ENCODE measurements around the gene PCDHB7. TPM values are rescaled to one million over a fixed set of nuclear protein-coding genes. Genes with fewer than 3 reads are reported as not detected.
"Not testable (repeated sequence)": the region's sequence is repeated elsewhere in the genome, so short reads cannot be mapped to it uniquely, and the experiment has no call there.

Gene PCDHB7
- total RNA-seq, 1 donor from 2014 or later: 9.8 TPM

DNA sequence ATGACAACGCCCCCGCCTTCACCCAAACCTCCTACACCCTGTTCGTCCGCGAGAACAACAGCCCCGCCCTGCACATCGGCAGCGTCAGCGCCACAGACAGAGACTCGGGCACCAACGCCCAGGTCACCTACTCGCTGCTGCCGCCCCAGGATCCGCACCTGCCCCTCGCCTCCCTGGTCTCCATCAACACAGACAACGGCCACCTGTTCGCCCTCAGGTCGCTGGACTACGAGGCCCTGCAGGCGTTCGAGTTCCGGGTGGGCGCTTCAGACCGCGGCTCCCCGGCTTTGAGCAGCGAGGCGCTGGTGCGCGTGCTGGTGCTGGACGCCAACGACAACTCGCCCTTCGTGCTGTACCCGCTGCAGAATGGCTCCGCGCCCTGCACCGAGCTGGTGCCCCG lies 6.9 kb downstream of the PCDHB7 start:
- FAIRE-seq; DNase-seq (ENCODE audit: low spot score in 2 of 2): not testable (repeated sequence)

DNA sequence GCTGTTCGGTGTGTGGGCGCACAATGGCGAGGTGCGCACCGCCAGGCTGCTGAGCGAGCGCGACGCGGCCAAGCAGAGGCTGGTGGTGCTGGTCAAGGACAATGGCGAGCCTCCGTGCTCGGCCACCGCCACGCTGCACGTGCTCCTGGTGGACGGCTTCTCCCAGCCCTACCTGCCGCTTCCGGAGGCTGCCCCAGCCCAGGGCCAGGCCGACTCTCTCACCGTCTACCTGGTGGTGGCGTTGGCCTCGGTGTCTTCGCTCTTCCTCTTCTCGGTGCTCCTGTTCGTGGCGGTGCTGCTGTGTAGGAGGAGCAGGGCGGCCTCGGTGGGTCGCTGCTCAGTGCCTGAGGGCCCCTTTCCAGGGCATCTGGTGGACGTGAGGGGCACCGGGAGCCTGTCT lies 7.4 kb downstream of the PCDHB7 start:
- not testable (repeated sequence) for FAIRE-seq; DNase-seq (ENCODE audit: low spot score in 2 of 2)

DNA sequence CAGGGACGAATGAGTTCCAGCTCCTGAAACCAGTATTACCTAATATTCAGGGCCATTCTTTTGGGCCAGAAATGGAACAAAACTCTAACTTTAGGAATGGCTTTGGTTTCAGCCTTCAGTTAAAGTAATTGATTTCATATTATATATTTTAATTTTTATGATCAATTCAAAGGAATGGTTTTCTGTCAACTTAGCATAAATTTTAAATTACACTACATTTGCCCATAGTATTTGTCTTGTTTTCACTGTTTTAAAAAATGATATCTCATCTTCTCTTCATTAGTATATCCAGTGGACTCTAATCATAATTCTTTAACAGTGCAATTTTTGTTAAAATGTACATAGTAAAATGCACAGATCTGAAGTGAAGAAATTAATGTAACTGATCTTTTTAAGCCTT lies 7.9 kb downstream of the PCDHB7 start:
- FAIRE-seq (no peak), DNase-seq (ENCODE audit: low spot score in 2 of 2) (no peak)

DNA sequence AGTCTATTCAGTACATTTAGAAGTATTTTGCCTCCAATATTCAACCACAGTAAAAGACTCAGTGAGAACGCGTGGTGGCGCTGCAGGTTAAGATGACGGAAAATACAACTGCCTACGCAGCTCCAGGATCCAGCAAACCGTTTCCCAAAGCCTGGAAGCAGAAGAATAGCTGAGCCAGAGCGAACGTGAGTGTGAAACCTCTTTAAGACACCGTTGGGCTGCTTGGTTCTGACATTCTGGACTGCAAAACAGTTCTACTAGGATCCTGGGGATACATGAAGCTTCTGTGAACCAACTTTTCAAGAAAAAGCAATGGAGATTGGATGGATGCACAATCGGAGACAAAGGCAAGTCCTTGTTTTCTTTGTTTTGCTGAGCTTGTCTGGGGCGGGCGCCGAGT lies 9.8 kb downstream of the PCDHB7 start, which contains the start of gene PCDHB16:
PCDHB16 (plus strand) TSS at position 140 of the 400 bp plus-strand sequence; CDS start at position 313, 173 bp downstream.
- no peak for DNase-seq (ENCODE audit: low spot score in 2 of 2)
- FAIRE-seq: no peak

DNA sequence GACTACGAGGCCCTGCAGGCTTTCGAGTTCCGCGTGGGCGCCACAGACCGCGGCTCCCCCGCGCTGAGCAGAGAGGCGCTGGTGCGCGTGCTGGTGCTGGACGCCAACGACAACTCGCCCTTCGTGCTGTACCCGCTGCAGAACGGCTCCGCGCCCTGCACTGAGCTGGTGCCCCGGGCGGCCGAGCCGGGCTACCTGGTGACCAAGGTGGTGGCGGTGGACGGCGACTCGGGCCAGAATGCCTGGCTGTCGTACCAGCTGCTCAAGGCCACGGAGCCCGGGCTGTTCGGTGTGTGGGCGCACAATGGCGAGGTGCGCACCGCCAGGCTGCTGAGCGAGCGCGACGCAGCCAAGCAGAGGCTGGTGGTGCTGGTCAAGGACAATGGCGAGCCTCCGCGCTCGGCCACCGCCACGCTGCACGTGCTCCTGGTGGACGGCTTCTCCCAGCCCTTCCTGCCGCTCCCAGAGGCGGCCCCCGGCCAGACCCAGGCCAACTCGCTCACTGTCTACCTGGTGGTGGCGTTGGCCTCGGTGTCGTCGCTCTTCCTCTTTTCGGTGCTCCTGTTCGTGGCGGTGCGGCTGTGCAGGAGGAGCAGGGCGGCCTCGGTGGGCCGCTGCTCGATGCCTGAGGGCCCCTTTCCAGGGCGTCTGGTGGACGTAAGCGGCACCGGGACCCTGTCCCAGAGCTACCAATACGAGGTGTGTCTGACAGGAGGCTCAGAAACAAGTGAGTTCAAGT lies 11.8 kb downstream of the PCDHB7 start:
- not testable (repeated sequence) for FAIRE-seq; DNase-seq (ENCODE audit: low spot score in 2 of 2)

DNA sequence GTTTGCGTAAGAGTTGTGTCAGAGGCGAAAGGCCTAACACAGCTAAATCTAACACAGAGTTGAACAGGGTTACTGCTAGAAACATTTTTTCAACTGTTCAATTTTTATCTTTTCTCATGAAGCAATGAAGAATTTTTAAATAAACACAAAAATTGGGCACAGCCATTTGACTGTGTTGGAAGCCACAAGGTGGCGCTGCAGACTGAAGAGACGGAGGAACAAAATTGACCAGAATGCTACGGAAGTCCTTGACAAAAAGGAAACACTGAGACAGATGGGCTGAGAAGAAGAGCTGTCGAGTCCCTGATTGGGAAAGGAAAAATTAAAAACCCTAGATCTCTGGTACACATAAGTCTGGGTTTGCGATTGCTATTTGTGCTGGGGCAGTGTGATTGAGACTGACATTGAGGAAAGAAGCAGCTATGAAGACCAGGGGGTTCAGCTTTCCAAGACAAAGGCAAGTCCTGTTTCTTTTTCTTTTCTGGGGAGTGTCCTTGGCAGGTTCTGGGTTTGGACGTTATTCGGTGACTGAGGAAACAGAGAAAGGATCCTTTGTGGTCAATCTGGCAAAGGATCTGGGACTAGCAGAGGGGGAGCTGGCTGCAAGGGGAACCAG lies 14.6 kb downstream of the PCDHB7 start, which contains the start of gene PCDHB9:
PCDHB9 (plus strand) TSS at position 265 of the 616 bp plus-strand sequence; CDS start at position 423, 158 bp downstream.
- FAIRE-seq (no peak), DNase-seq (ENCODE audit: low spot score in 2 of 2) (no peak)

DNA sequence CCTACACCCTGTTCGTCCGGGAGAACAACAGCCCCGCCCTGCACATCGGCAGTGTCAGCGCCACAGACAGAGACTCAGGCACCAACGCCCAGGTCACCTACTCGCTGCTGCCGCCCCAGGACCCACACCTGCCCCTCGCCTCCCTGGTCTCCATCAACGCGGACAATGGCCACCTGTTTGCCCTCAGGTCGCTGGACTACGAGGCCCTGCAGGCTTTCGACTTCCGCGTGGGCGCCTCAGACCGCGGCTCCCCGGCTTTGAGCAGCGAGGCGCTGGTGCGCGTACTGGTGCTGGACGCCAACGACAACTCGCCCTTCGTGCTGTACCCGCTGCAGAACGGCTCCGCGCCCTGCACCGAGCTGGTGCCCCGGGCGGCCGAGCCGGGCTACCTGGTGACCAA lies 16.2 kb downstream of the PCDHB7 start:
- FAIRE-seq; DNase-seq (ENCODE audit: low spot score in 2 of 2): not testable (repeated sequence)

DNA sequence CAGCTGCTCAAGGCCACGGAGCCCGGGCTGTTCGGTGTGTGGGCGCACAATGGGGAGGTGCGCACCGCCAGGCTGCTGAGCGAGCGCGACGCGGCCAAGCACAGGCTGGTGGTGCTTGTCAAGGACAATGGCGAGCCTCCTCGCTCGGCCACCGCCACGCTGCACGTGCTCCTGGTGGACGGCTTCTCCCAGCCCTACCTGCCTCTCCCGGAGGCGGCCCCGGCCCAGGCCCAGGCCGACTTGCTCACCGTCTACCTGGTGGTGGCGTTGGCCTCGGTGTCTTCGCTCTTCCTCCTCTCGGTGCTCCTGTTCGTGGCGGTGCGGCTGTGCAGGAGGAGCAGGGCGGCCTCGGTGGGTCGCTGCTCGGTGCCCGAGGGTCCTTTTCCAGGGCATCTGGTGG lies 16.7 kb downstream of the PCDHB7 start:
- FAIRE-seq; DNase-seq (ENCODE audit: low spot score in 2 of 2): not testable (repeated sequence)

DNA sequence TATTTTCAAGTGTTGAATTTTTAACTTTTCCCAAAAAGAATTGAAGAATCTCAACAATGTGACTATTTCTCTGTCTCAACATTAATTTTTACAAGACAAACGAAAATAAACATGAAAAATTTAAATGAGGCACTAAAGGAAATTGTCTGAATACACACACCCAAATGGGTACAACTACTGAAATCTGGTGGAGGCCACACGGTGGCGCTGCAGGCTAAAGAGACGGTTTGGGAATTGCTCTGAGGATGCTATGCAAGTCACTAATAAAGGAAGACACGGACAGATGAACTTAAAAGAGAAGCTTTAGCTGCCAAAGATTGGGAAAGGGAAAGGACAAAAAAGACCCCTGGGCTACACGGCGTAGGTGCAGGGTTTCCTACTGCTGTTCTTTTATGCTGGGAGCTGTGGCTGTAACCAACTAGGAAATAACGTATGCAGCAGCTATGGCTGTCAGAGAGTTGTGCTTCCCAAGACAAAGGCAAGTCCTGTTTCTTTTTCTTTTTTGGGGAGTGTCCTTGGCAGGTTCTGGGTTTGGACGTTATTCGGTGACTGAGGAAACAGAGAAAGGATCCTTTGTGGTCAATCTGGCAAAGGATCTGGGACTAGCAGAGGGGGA lies 19.8 kb downstream of the PCDHB7 start, which contains the start of gene PCDHB10:
PCDHB10 (plus strand) TSS at position 244 of the 616 bp plus-strand sequence; CDS start at position 444, 200 bp downstream.
- no peak for FAIRE-seq
- DNase-seq (ENCODE audit: low spot score in 2 of 2): no peak

DNA sequence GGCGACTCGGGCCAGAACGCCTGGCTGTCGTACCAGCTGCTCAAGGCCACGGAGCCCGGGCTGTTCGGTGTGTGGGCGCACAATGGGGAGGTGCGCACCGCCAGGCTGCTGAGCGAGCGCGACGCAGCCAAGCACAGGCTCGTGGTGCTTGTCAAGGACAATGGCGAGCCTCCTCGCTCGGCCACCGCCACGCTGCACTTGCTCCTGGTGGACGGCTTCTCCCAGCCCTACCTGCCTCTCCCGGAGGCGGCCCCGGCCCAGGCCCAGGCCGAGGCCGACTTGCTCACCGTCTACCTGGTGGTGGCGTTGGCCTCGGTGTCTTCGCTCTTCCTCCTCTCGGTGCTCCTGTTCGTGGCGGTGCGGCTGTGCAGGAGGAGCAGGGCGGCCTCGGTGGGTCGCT lies 21.9 kb downstream of the PCDHB7 start:
- FAIRE-seq; DNase-seq (ENCODE audit: low spot score in 2 of 2): not testable (repeated sequence)

DNA sequence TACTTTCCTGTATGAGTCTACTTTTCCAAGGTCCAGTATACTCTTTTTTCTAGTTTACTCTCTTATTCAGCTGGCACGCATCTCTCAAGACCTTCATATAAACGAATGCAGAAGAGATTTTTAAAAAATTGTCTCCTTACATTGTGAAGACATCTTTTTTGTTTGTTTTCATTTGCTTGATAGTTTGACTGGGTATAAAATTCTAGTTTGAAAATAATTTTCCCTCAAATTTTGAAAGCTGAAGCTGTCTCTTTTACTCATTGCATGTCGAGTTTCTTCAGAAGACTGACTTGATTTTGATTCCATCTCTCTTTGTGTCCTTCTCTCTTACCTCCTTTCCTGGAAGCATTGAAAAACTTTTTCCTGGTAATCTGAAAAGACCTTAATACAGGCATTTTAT lies 23.9 kb downstream of the PCDHB7 start:
- FAIRE-seq (no peak), DNase-seq (ENCODE audit: low spot score in 2 of 2) (no peak)

DNA sequence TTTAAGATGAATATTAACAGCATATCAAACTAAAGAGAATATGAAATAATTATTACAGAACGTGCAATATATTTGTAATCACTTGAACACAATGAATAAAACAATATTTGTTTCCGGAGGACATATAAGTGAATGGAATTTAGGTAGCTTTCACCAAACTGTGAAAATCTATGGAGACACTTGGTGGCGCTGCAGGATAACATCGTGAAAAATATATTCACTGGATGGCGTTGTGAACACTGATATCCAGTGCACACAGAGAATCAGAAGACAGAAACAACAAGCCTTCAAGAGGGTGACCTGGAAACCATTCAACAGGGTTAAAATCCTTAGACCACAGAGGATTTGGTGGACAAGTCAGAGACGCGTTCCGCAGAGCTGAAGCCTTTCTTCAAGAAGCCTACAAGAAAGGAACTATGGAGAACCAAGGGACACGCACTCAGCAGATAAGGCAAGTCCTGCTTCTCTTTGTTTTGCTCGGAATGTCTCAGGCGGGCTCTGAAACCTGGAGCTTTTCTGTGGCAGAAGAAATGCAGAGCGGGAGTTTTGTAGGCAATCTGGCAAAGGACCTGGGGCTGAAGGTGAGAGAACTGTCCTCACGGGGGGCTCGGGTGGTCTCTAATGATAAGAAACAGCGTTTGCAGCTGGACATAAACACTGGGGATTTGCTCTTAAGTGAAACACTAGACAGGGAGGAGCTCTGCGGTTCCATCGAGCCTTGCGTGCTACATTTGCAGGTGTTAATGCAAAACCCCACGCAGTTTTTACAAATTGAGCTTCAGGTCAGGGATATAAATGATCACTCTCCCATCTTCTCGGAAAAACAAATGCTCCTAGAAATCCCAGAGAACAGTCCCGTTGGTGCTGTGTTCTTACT lies 27.2 kb downstream of the PCDHB7 start, which contains the start of gene PCDHB11:
PCDHB11 (plus strand) TSS at position 269 of the 877 bp plus-strand sequence; CDS start at position 417, 148 bp downstream.
- no peak for DNase-seq (ENCODE audit: low spot score in 2 of 2)

DNA sequence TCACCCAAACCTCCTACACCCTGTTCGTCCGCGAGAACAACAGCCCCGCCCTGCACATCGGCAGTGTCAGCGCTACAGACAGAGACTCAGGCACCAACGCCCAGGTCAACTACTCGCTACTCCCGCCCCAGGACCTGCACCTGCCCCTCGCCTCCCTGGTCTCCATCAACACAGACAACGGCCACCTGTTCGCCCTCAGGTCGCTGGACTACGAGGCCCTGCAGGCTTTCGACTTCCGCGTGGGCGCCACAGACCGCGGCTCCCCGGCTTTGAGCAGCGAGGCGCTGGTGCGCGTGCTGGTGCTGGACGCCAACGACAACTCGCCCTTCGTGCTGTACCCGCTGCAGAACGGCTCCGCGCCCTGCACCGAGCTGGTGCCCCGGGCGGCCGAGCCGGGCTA lies 28.7 kb downstream of the PCDHB7 start:
- FAIRE-seq; DNase-seq (ENCODE audit: low spot score in 2 of 2): not testable (repeated sequence)

More for the DNA sequence above, 27.2 kb downstream of the PCDHB7 start, which contains the start of gene PCDHB11:
- FAIRE-seq: no peak

DNA sequence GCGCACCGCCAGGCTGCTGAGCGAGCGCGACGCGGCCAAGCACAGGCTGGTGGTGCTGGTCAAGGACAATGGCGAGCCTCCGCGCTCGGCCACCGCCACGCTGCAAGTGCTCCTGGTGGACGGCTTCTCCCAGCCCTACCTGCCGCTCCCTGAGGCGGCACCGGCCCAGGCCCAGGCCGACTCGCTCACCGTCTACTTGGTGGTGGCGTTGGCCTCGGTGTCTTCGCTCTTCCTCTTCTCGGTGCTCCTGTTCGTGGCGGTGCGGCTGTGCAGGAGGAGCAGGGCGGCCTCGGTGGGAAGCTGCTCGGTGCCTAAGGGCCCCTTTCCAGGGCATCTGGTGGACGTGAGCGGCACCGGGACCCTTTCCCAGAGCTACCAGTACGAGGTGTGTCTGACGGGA lies 29.2 kb downstream of the PCDHB7 start:
- not testable (repeated sequence) for DNase-seq (ENCODE audit: low spot score in 2 of 2); FAIRE-seq

DNA sequence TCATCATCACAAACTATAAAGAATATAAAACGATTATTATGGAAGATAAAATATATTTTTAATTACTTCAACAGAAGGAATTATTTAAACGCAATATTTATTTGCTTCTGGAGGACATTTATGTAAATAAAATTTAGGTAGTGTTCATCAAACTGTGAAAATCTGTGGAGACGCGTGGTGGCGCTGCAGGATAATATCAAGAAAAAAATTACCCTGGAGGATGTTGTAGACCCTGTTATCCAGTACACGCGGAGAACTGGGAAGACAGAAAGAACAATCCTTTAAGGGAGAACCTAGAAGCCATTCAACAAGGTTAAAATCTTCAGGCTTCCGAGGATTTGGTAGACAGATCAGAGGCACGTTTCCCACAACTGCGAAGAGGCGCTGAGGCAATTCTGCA lies 36.0 kb downstream of the PCDHB7 start, which contains the start of gene PCDHB12:
PCDHB12 (plus strand) TSS at position 242 of the 400 bp plus-strand sequence. CDS start 189 bp downstream, outside the sequence.
- FAIRE-seq (no peak), DNase-seq (ENCODE audit: low spot score in 2 of 2) (no peak)

DNA sequence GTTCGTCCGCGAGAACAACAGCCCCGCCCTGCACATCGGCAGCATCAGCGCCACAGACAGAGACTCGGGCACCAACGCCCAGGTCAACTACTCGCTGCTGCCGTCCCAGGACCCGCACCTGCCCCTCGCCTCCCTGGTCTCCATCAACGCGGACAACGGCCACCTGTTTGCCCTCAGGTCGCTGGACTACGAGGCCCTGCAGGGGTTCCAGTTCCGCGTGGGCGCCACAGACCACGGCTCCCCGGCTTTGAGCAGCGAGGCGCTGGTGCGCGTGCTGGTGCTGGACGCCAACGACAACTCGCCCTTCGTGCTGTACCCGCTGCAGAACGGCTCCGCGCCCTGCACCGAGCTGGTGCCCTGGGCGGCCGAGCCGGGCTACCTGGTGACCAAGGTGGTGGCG lies 37.8 kb downstream of the PCDHB7 start:
- FAIRE-seq; DNase-seq (ENCODE audit: low spot score in 2 of 2): not testable (repeated sequence)

DNA sequence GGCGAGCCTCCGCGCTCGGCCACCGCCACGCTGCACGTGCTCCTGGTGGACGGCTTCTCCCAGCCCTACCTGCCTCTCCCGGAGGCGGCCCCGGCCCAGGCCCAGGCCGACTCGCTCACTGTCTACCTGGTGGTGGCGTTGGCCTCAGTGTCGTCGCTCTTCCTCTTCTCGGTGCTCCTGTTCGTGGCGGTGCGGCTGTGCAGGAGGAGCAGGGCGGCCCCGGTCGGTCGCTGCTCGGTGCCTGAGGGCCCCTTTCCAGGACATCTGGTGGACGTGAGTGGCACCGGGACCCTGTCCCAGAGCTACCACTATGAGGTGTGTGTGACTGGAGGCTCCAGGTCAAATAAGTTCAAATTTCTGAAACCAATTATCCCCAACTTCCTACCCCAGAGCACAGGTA lies 38.4 kb downstream of the PCDHB7 start:
- not testable (repeated sequence) for DNase-seq (ENCODE audit: low spot score in 2 of 2); FAIRE-seq

DNA sequence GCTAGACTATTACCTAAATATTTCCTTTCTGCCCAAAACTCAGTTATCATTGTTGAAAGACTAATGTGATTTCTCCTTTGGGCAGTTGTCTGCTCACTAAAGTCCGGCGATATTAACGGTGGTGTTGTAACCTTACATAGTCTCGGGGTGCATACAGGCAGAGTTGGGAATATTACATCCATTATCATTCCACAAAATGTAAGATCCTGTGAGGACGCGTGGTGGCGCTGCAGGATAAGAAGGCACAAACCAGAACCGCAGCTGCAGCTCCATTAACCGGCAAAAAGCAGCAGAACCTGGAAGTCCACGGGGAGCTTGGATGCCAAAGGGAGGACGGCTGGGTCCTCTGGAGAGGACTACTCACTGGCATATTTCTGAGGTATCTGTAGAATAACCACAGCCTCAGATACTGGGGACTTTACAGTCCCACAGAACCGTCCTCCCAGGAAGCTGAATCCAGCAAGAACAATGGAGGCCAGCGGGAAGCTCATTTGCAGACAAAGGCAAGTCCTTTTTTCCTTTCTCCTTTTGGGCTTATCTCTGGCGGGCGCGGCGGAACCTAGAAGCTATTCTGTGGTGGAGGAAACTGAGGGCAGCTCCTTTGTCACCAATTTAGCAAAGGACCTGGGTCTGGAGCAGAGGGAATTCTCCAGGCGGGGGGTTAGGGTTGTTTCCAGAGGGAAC lies 41.4 kb downstream of the PCDHB7 start, which contains the start of gene PCDHB13:
PCDHB13 (plus strand) TSS at position 264 of the 684 bp plus-strand sequence; CDS start at position 469, 205 bp downstream.
- DNase-seq (ENCODE audit: low spot score in 2 of 2); FAIRE-seq: not testable (repeated sequence)

DNA sequence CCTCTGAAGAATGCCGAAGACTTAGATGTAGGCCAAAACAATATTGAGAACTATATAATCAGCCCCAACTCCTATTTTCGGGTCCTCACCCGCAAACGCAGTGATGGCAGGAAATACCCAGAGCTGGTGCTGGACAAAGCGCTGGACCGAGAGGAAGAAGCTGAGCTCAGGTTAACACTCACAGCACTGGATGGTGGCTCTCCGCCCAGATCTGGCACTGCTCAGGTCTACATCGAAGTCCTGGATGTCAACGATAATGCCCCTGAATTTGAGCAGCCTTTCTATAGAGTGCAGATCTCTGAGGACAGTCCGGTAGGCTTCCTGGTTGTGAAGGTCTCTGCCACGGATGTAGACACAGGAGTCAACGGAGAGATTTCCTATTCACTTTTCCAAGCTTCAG lies 42.1 kb downstream of the PCDHB7 start:
- not testable (repeated sequence) for FAIRE-seq; DNase-seq (ENCODE audit: low spot score in 2 of 2)
